K562 (cell line): ENCODE measurements around the gene KCNJ14. TPM values are rescaled to one million over a fixed set of nuclear protein-coding genes. Genes with fewer than 3 reads are reported as not detected.

Experiments used
- ATAC-seq: fragments of 200-7000 bp; cut with Tn5 transposase; 3 replicates; pipeline ENCODE4 v1.9.1; 2020; ENCODE audit warnings: moderate library complexity
- BruUV-seq: library from RNA; stranded (reverse); fragments of 400-500 nt; replicated peaks from 2 replicates; lab custom pipeline; 2021; lab: Mats Ljungman, UMichigan
- CTCF ChIA-PET: fragments of 300-600 bp; formaldehyde crosslinking; extraction: SDS; loops from one replicate; lab custom pipeline; 2021; ENCODE audit warnings: low intra/inter-chr PET ratio; lab: Yijun Ruan, JAX
- POLR2A ChIA-PET: fragments of 300-600, 350-650 bp; sonication (Branson Sonifier 250); formaldehyde crosslinking; extraction: SDS; loops from one replicate; lab custom pipeline; 2021; ENCODE audit warnings: antibody characterized with exemption, inconsistent platforms; lab: Yijun Ruan, JAX
- DNase-seq, 4 experiments: peaks; one replicate each; pipeline versions ENCODE4 v3.0.0 to v3.0.0-alpha.2; 2011 to 2018; ENCODE audit warnings: low spot score in 3 of 4, mixed read lengths in 3 of 4; ENCODE audit errors: extremely low read depth in 1 of 4
- FAIRE-seq: peaks from 2 replicates; lab custom pipeline; 2011; peaks lifted over from hg19 to GRCh38; lab: Jason Lieb, UNC
- H2AFZ ChIP-seq: 2 replicates; pipeline ENCODE4 v1.6.0; 2011; ENCODE audit warnings: low read depth, low read length, control low read depth, inconsistent platforms
- H3K27ac ChIP-seq: fragments of 200-600 bp; 3 replicates; pipeline ENCODE4 v1.8.0; 2011; ENCODE audit warnings: low read depth, mild to moderate bottlenecking, control low read depth, inconsistent platforms, low read length, moderate library complexity, mixed read lengths; ENCODE audit errors: extremely low read depth
- H3K27me3 ChIP-seq, 2 experiments: fragments of 300-600 bp in 1 of 2; 2 replicates in 1 of 2; 3 replicates in 1 of 2; pipeline versions ENCODE4 v1.6.0 to v1.8.0; 2011; ENCODE audit warnings: inconsistent platforms in 2 of 2, low read length in 2 of 2, mild to moderate bottlenecking in 1 of 2, mixed read lengths in 1 of 2, moderate library complexity in 1 of 2; ENCODE audit not compliant: control insufficient read depth in 2 of 2, insufficient read depth in 2 of 2
- H3K36me3 ChIP-seq: fragments of 300-600 bp; 3 replicates; pipeline ENCODE4 v1.8.0; 2011; ENCODE audit warnings: mild to moderate bottlenecking, low read length, inconsistent platforms; ENCODE audit not compliant: control insufficient read depth, insufficient read depth
- H3K4me1 ChIP-seq, 2 experiments: fragments of 200-600 bp in 1 of 2; replicated peaks in 1 of 2; 2 replicates in 1 of 2; 3 replicates in 1 of 2; pipeline versions ENCODE4 v1.5.1 to v1.8.0; 2011; ENCODE audit warnings: inconsistent platforms in 2 of 2, low read length in 2 of 2, mild to moderate bottlenecking in 1 of 2, mixed read lengths in 1 of 2, moderate library complexity in 1 of 2; ENCODE audit not compliant: control insufficient read depth in 2 of 2, insufficient read depth in 2 of 2
- H3K4me2 ChIP-seq: 2 replicates; pipeline ENCODE4 v1.6.1; 2011; ENCODE audit warnings: low read length, control low read depth, inconsistent platforms, mixed read lengths; ENCODE audit not compliant: insufficient read depth
- H3K4me3 ChIP-seq: fragments of 200-600 bp; sonication (generic), shearing (Covaris generic); 2 replicates; pipeline ENCODE4 v1.5.1; 2016; ENCODE audit warnings: control low read depth, inconsistent platforms
- H3K79me2 ChIP-seq: fragments of 200-600 bp; 3 replicates; pipeline ENCODE4 v1.8.0; 2011; ENCODE audit warnings: low read length, inconsistent platforms; ENCODE audit not compliant: control insufficient read depth, insufficient read depth
- H3K9ac ChIP-seq, 2 experiments: 2 replicates each; pipeline versions ENCODE4 v1.6.0 to v1.6.1; 2011; ENCODE audit warnings: low read depth in 2 of 2, low read length in 2 of 2, control low read depth in 1 of 2, inconsistent platforms in 1 of 2, mild to moderate bottlenecking in 1 of 2, mixed read lengths in 1 of 2; ENCODE audit not compliant: insufficient read depth in 1 of 2
- H3K9me1 ChIP-seq: one replicate; pipeline ENCODE4 v1.6.0; 2011; ENCODE audit warnings: inconsistent platforms, mild to moderate bottlenecking, low read length, moderate library complexity; ENCODE audit not compliant: control insufficient read depth, insufficient read depth
- H3K9me3 ChIP-seq: replicated peaks from 2 replicates; pipeline ENCODE4 v1.5.1; 2011; ENCODE audit warnings: low read depth, low read length, inconsistent platforms; ENCODE audit not compliant: control insufficient read depth, insufficient read depth
- H4K20me1 ChIP-seq: replicated peaks from 2 replicates; pipeline ENCODE4 v1.6.1; 2011; ENCODE audit warnings: low read length, inconsistent platforms, mixed read lengths; ENCODE audit not compliant: control insufficient read depth, insufficient read depth
- FOXK1 ChIP-seq: sonication (generic); formaldehyde crosslinking; IDR thresholded peaks from 2 replicates; pipeline ENCODE4 v1.8.0; 2022; ENCODE audit warnings: missing genetic modification reagents, mild to moderate bottlenecking, borderline replicate concordance
- NR2C2 ChIP-seq, 2 experiments: fragments of 200-800 bp in 1 of 2; sonication (Bioruptor generic) in 1 of 2; sonication (generic) in 1 of 2; formaldehyde crosslinking in 1 of 2; IDR thresholded peaks; 2 replicates each; pipeline versions ENCODE4 v1.6.1 to v1.8.0; 2016 to 2022; ENCODE audit warnings: mild to moderate bottlenecking in 1 of 2, missing compliant biosample characterization in 1 of 2, missing genetic modification characterization in 1 of 2, missing genetic modification reagents in 1 of 2
- ZNF592 ChIP-seq: fragments of 450-650 bp; IDR thresholded peaks from 2 replicates; pipeline ENCODE4 v1.6.1; 2017; ENCODE audit warnings: antibody characterized with exemption, mild to moderate bottlenecking
- WGBS: fragments of 100-300 bp; shearing (Covaris generic); methylation state at CpG from one replicate; pipeline ENCODE4 v1.1.6; 2016; ENCODE audit warnings: low coverage, mixed read lengths; ENCODE audit not compliant: insufficient coverage; ENCODE audit errors: missing lambda C conversion rate; 5-methylcytosine and 5-hydroxymethylcytosine counted together
- in situ Hi-C: fragments of 300-500 bp; cut with MboI; formaldehyde crosslinking; loops from 4 replicates; pipeline ENCODE4 v1.15.0; 2018; ENCODE audit warnings: inconsistent platforms, mixed read lengths
- intact Hi-C: fragments of 100-400 bp; cut with micrococcal nuclease; formaldehyde crosslinking; loops from 2 replicates; pipeline ENCODE4 v1.14.2; 2022
- polyA plus RNA-seq, 8 experiments: library from polyadenylated mRNA; depleted of rRNA in 4 of 8; stranded (reverse) in 5 of 8; unstranded in 3 of 8; fragments of >200 nt; fragmentation: Nextera tagmentation in 2 of 8; fragmentation: Illumina TruSeq in 1 of 8; extraction: Ambion mirVana in 2 of 8; extraction: Trizol in 1 of 8; gene quantifications; 2 replicates each; pipeline versions ENCODE4 v1.2.1 to v1.2.3, GENCODE V29; 2011 to 2014; ENCODE audit warnings: inconsistent platforms in 1 of 8, missing spikeins in 1 of 8
- total RNA-seq, 7 experiments: library from RNA; depleted of rRNA in 6 of 7; stranded (reverse); fragments of >200 nt in 6 of 7; fragmentation: Illumina TruSeq in 2 of 7; extraction: Trizol in 2 of 7; gene quantifications; 2 replicates each; pipeline versions ENCODE4 v1.2.1 to v1.2.3, GENCODE V29; 2011 to 2021; ENCODE audit warnings: low replicate concordance in 1 of 7

Gene KCNJ14
- total and polyA plus RNA-seq, 9 of the 15 experiments (the other 6 are each of a cell fraction or from before 2014, with no cell fraction given), result 0.15 to 1.6 (median 0.49) TPM

GRCh38 chr19:48495396-48495795 lies 40.0 kb downstream of the KCNJ14 start:
- ATAC-seq, result no peak
- ChIA-PET CTCF (no interaction called here), POLR2A (interaction anchor here (0.5 to 1.3 kb wide), 5 partner anchors 11 to 161 kb away, joined by 3 to 5 read pairs (median 3); no protein-coding TSS in a partner anchor)
- peak; percentile 86 for FAIRE-seq
- BruUV-seq, result TSS peak; percentile 70
- Histone ChIP-seq H3K4me1 (peaks cover 27 to 63% of the 10 kb centered on the region in 2 experiments), H3K27me3 (no peaks in the 10 kb centered on the region), H3K9me1 (no peaks in the 10 kb centered on the region), H3K4me3 (no peak overlapping the region), H2AFZ (no peak overlapping the region), H3K9me3 (no peaks in the 10 kb centered on the region), H3K27ac (peak overlapping the region; percentile 64; the same call in 1 of the 3 replicates), H4K20me1 (0 out of 2 replicates have a peak, but pooled peaks cover 4% of the 10 kb centered on the region), H3K9ac (no peak overlapping the region), H3K4me2 (no peak overlapping the region), H3K79me2 (peaks cover 6% of the 10 kb centered on the region; the same call in 2 of the 3 replicates), H3K36me3 (peaks cover 3% of the 10 kb centered on the region; the same call in 1 of the 3 replicates)
- 73% methylated on average over 6 of the region's 6 CpGs for WGBS
- no peak for DNase-seq
- TF ChIP-seq NR2C2 (CRISPR knock-in tag; IDR thresholded peaks at IDR 0.05) (no peak), NR2C2 (tag; IDR thresholded peaks at IDR 0.05) (no peak), ZNF592 (no peak), FOXK1 (CRISPR knock-in tag) (0 out of 2 replicates have a peak, but pooled peaks have one; percentile 19)
- intact Hi-C loops, result loop anchor here (10.0 kb wide), 1 partner anchor 101 kb away; the partner anchor contains the start of genes GRIN2D and KDELR1
- in situ Hi-C loops, result no loop called here
